HG02642 (cell line): Measurements from ENCODE around the gene CHST11.
A peak's percentile ranks its signal among the peaks of the same experiment; 100 is the strongest.

Experiments
- ATAC-seq: cut with Tn5 transposase; IDR thresholded peaks from one replicate; pipeline ENCODE4 v1.9.1; 2021; ENCODE audit warnings: mild to moderate bottlenecking; ENCODE audit not compliant: unreplicated experiment, poor library complexity

The CHST11 gene

GRCh38 chr12:104426926-104427546 is 29.7 kb upstream of the CHST11 start:
- no peak for ATAC-seq

GRCh38 chr12:104427547-104427938 is 29.2 kb upstream of the CHST11 start:
- no peak for ATAC-seq

GRCh38 chr12:104433061-104433460 is 23.7 kb upstream of the CHST11 start:
- no peak for ATAC-seq

- no peak for ATAC-seq
These were observed 22.6 kb upstream of the CHST11 start for GRCh38 chr12:104434129-104434528.

GRCh38 chr12:104435175-104435574 is 21.6 kb upstream of the CHST11 start:
- ATAC-seq = no peak

- ATAC-seq = no peak
These were observed 21.0 kb upstream of the CHST11 start for GRCh38 chr12:104435765-104436164.

DNA sequence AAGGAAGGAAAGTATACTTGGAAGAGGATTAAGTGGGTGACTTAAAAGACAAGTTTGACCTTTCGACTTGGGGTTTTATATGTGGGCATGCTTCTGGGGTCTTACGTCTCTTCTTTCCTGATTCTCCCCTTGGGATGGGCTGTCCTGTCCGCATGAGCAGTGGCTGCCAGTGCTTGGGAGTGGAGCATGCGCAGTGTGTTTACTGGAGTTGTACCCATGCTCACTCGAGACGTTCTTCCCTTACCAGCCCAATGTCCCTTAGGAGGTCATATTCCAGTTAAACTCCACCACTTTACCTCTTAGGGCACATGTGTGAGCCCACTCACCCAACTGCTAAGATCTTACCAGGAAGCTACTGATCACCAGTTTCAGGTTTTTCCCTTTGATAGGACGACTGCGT is 20.0 kb upstream of the CHST11 start:
- ATAC-seq = no peak

DNA sequence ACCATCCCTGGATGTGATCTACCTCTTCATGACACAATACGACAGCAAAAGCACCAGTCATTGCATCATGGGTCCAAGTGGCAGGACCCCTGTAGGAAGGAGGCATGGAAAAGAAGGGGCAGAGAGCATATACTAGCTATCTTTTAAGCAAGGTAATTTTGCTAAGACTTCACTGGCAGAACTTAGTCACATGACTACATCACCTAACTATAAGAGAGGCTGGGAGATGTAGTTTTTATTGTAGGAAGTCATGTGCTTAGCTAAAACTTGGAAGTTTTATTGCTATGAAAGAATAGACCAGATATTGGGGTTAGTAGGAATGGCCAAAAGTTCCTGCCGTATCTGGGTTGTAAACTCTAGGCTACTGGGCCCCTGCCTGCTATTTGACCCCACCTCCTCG is 18.6 kb upstream of the CHST11 start:
- ATAC-seq = no peak

DNA sequence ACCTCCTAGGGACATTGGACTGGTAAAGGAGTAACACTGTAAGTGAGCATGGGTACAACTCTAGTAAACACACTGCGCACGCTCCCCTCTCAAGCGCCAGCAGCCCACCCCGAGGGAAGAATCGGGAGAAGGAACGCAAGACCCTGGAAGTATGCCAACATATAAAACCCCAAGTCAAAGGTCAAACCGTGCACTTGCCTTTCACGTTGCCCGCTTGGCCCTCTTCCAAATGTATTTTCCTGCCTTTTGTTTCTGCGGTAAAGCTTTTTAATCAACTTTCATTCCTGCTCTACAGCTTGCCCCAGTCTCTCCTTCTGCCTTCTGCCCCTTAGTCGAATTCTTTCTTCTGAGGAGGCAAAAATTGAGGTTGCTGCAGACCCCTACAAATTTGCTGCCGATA is 17.6 kb upstream of the CHST11 start:
- ATAC-seq = no peak

GRCh38 chr12:104443008-104443407 is 13.7 kb upstream of the CHST11 start:
- no peak for ATAC-seq

- ATAC-seq = no peak
These were observed 9.9 kb upstream of the CHST11 start for GRCh38 chr12:104446646-104447421.

DNA sequence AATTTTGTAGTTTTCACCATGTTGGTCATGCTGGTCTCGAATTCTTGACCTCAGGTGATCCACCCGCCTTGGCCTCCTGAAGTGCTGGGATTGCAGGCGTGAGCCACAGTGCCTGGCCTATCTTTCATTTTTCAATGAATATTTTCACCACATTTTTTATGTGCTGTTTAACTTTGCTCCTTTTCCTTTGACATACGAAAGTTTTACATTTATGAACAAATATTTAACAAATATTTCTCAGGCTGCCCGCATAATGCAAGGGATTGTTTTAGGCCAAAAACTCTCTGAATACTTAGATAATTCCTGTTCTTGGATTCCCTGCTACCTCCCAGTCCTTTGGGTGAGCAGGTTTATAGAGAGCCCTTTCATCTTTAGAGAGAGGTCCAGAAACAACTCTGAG is 8.7 kb upstream of the CHST11 start:
- ATAC-seq = no peak

- no peak for ATAC-seq
These were observed 8.3 kb upstream of the CHST11 start for GRCh38 chr12:104448451-104448850.

DNA sequence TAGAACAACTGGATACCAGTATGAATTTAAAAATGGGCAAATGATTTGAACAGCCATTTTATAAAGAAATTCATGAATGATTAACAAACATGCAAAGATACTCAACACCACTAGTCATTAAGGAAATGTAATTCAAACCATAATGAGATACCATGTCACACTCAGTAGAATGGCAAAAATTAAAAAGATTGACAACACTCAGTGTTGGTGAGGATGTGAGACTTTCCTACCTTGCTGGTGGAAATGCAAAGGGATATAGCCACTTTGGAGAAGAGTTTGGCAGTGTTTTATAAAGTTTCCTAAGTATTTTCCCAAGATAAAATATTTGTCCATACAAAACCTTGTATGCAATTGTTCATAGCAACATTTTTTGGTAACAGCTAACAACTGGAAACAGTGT is 6.0 kb upstream of the CHST11 start:
- ATAC-seq = no peak

DNA sequence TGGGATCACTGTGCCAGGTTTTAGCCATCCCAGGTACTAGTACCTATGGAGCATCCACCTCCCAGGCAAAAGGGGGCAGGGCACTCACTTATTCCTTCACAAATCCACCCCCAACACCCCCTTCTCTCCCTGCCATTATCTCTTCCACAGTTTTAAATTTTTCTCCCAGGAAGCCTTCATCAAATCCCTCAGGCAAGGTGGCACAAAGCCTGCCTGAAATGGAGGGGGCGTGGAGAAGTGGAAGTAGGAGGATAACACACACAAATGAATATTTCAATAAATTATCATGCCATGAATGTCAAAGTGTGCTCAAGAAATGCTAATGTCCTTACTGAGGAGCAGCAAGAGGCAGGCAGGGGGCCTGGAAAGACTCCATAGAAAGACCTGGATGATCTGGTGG is 4.7 kb upstream of the CHST11 start:
- no peak for ATAC-seq

DNA sequence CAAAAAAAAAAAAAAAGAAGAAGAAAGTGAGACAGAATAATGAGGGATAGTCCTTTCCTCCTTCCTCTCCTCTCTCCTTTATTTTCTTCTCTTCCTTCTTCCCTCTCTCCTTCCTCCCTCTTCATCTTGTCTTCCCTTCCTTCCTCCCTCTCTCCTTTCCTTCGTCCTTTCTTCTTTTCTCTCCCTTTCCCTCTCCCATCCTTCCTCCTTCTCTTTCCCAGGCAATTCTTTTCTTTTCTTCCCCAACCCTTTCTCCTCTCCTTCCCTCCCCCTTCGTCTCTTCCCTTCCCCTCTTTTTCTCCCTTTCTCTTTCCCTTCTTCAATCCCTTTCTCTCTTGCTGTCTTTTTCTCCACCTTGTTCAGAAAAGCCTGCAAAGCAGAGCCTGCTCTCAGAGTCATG is 3.6 kb upstream of the CHST11 start:
- ATAC-seq = no peak

DNA sequence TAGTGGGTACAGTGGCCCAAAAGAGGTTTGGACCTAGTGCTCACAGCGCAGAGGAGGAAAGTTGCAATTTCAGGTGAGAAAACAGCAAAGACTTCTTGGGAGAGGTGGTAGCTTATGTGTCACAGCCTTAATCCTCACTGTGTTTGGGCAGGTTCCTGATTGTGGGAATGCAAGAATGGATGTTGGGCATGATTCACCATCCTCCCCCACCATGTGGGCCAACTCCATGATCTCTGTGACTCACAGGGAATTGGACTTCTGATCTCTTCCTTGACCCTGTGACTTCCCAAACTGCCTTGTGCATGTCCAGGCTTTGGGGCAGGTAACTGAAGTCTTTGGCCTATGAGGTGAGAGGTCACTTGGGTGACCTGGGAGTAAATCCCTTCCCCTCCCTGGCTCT is 1.8 kb upstream of the CHST11 start:
- no peak for ATAC-seq

- no peak for ATAC-seq
These were observed 951 bp upstream of the CHST11 start for GRCh38 chr12:104455578-104456416.

DNA sequence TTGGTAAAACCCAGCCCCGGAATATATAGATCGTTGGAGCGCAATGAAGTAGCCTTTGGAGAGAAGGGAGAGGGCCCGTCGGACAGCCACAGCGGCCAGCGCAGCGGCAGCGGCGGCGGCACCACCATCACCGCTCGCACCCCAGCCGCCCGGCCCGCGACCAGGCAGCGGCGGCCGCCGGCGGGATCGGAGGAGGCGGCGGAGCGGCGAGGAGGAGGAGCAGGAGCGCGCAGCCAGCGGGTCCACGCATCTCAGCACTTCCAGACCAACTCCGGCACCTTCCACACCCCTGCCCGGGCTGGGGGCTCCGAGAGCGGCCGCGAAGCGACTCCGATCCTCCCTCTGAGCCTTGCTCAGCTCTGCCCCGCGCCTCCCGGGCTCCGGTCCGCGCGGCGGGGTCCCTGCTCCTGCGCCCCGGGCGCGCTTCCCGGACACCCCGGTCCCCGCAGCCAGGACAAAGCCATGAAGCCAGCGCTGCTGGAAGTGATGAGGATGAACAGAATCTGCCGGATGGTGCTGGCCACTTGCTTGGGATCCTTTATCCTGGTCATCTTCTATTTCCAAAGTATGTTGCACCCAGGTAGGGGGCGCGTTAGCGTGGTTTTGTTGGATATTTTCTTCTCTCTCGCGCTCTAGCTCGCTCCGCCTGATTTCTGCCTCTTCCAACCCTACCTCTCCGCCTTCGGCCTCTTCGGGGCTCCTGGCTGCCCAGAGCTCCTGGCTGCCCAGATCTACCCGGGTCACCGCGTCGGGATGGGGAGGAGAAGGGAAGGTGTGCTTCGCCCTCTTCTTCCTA is 400 bp downstream of the CHST11 start:
- peak; percentile 38 for ATAC-seq
